Loucy (cell line): Measurements from ENCODE around the gene STOM.

Experiments used
- H2AFZ ChIP-seq: fragments of 200-600 bp; sonication (generic); 2 replicates; pipeline ENCODE4 v1.6.0; 2016; ENCODE audit warnings: antibody characterized with exemption, mild to moderate bottlenecking, low read length, moderate library complexity
- H3F3A ChIP-seq: fragments of 200-600 bp; 2 replicates; pipeline ENCODE4 v1.6.0; 2016; ENCODE audit warnings: antibody characterized with exemption, low read depth, mild to moderate bottlenecking
- H3K27me3 ChIP-seq: fragments of 200-600 bp; sonication (generic); 2 replicates; pipeline ENCODE4 v1.6.1; 2014; ENCODE audit warnings: low read length, mild to moderate bottlenecking; ENCODE audit not compliant: insufficient read depth, poor library complexity, severe bottlenecking
- H3K36me3 ChIP-seq: fragments of 200-600 bp; sonication (generic); 2 replicates; pipeline ENCODE4 v1.6.1; 2016; ENCODE audit warnings: low read length; ENCODE audit not compliant: insufficient read depth
- H3K4me1 ChIP-seq: fragments of 200-600 bp; sonication (generic); 2 replicates; pipeline ENCODE4 v1.5.1; 2014; ENCODE audit warnings: low read length, mild to moderate bottlenecking; ENCODE audit not compliant: insufficient read depth, poor library complexity, severe bottlenecking
- H3K4me2 ChIP-seq: fragments of 200-600 bp; sonication (generic); 2 replicates; pipeline ENCODE4 v1.6.0; 2014; ENCODE audit warnings: antibody characterized with exemption, low read length, low read depth, mild to moderate bottlenecking; ENCODE audit not compliant: poor library complexity, severe bottlenecking
- H3K4me3 ChIP-seq: fragments of 200-600 bp; sonication (generic); 2 replicates; pipeline ENCODE4 v1.5.1; 2014; ENCODE audit warnings: low read length, mild to moderate bottlenecking, mixed read lengths; ENCODE audit not compliant: poor library complexity, severe bottlenecking
- H3K79me2 ChIP-seq: fragments of 200-600 bp; sonication (generic); 2 replicates; pipeline ENCODE4 v1.6.1; 2014; ENCODE audit warnings: low read length; ENCODE audit not compliant: insufficient read depth
- H3K9ac ChIP-seq: fragments of 200-600 bp; sonication (generic); 2 replicates; pipeline ENCODE4 v1.6.0; 2014; ENCODE audit warnings: mild to moderate bottlenecking, low read depth, low read length, moderate library complexity; ENCODE audit not compliant: poor library complexity, severe bottlenecking
- H3K9me2 ChIP-seq: fragments of 200-600 bp; sonication (generic); replicated peaks from 2 replicates; pipeline ENCODE4 v1.6.1; 2016; ENCODE audit warnings: low read depth, low read length, mixed read lengths
- H3K9me3 ChIP-seq: fragments of 200-600 bp; sonication (generic); 2 replicates; pipeline ENCODE4 v1.6.1; 2014; ENCODE audit warnings: mild to moderate bottlenecking, antibody characterized with exemption, low read length, low read depth; ENCODE audit not compliant: insufficient read depth
- H4K20me1 ChIP-seq: fragments of 200-600 bp; sonication (generic); 2 replicates; pipeline ENCODE4 v1.6.0; 2014; ENCODE audit warnings: antibody characterized with exemption, low read length, mild to moderate bottlenecking; ENCODE audit not compliant: insufficient read depth, poor library complexity, severe bottlenecking
- EZH2phosphoT487 ChIP-seq: fragments of 200-600 bp; IDR thresholded peaks from 2 replicates; pipeline ENCODE4 v1.6.1; 2018; ENCODE audit warnings: antibody characterized with exemption, mild to moderate bottlenecking, moderate library complexity, borderline replicate concordance
- TF ChIP-seq, protein P1 (sequence below): fragments of 200-600 bp; sonication (generic); conservative IDR thresholded peaks from 2 replicates; pipeline ENCODE4 v1.5.1; 2014; ENCODE audit warnings: mild to moderate bottlenecking, antibody characterized with exemption, low read length

Gene STOM

GRCh38 chr9:121364886-121365285 is 5.2 kb downstream of the STOM start:
- Histone ChIP-seq H3K4me3 (no peak overlapping the region), H4K20me1 (no peaks in the 10 kb centered on the region), H3K27me3 (no peaks in the 10 kb centered on the region), H3K4me2 (no peak overlapping the region), H3K79me2 (no peaks in the 10 kb centered on the region), H3K9ac (no peak overlapping the region), H3K36me3 (no peaks in the 10 kb centered on the region), H3K9me3 (no peaks in the 10 kb centered on the region), H2AFZ (no peak overlapping the region), H3F3A (0 out of 2 replicates have a peak, but pooled peaks cover 5% of the 10 kb centered on the region), H3K4me1 (peaks cover 14% of the 10 kb centered on the region), H3K9me2 (no peaks in the 10 kb centered on the region)
- TF ChIP-seq, protein P1, sequence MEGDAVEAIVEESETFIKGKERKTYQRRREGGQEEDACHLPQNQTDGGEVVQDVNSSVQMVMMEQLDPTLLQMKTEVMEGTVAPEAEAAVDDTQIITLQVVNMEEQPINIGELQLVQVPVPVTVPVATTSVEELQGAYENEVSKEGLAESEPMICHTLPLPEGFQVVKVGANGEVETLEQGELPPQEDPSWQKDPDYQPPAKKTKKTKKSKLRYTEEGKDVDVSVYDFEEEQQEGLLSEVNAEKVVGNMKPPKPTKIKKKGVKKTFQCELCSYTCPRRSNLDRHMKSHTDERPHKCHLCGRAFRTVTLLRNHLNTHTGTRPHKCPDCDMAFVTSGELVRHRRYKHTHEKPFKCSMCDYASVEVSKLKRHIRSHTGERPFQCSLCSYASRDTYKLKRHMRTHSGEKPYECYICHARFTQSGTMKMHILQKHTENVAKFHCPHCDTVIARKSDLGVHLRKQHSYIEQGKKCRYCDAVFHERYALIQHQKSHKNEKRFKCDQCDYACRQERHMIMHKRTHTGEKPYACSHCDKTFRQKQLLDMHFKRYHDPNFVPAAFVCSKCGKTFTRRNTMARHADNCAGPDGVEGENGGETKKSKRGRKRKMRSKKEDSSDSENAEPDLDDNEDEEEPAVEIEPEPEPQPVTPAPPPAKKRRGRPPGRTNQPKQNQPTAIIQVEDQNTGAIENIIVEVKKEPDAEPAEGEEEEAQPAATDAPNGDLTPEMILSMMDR, result no peak
- no peak for TF ChIP-seq EZH2phosphoT487

- Histone ChIP-seq H3K4me3 (no peak overlapping the region), H3K9me3 (no peaks in the 10 kb centered on the region), H4K20me1 (no peaks in the 10 kb centered on the region), H3K9me2 (no peaks in the 10 kb centered on the region), H3K9ac (no peak overlapping the region), H3K4me1 (peaks cover 20% of the 10 kb centered on the region), H3K79me2 (no peaks in the 10 kb centered on the region), H3K36me3 (no peaks in the 10 kb centered on the region), H3K4me2 (no peak overlapping the region), H3F3A (0 out of 2 replicates have a peak, but pooled peaks cover 5% of the 10 kb centered on the region), H2AFZ (no peak overlapping the region), H3K27me3 (no peaks in the 10 kb centered on the region)
- TF ChIP-seq, protein P1, result no peak
- no peak for TF ChIP-seq EZH2phosphoT487
Measured at GRCh38 chr9:121364077-121364476, 6.0 kb downstream of the STOM start.

GRCh38 chr9:121363622-121363961 is 6.5 kb downstream of the STOM start:
- Histone ChIP-seq H3K27me3 (no peaks in the 10 kb centered on the region), H3K36me3 (no peaks in the 10 kb centered on the region)

More at GRCh38 chr9:121363622-121363961, 6.5 kb downstream of the STOM start:
- Histone ChIP-seq H3K9me3 (no peaks in the 10 kb centered on the region), H3K9me2 (no peaks in the 10 kb centered on the region), H3K4me2 (no peak overlapping the region), H3K4me1 (peaks cover 24% of the 10 kb centered on the region), H2AFZ (no peak overlapping the region), H3F3A (0 out of 2 replicates have a peak, but pooled peaks cover 5% of the 10 kb centered on the region), H3K4me3 (no peak overlapping the region), H3K79me2 (no peaks in the 10 kb centered on the region), H3K9ac (no peak overlapping the region), H4K20me1 (no peaks in the 10 kb centered on the region)
- no peak for TF ChIP-seq EZH2phosphoT487
- TF ChIP-seq, protein P1, result no peak
